Measurements from ENCODE around the gene CARD10. TPM values are rescaled to one million over a fixed set of nuclear protein-coding genes. Genes with fewer than 3 reads are reported as not detected.
A peak's percentile ranks its signal among the peaks of the same experiment; 100 is the strongest.

The CARD10 gene
- total RNA-seq, 1 donor from 2014 or later, result 2.7 TPM

DNA sequence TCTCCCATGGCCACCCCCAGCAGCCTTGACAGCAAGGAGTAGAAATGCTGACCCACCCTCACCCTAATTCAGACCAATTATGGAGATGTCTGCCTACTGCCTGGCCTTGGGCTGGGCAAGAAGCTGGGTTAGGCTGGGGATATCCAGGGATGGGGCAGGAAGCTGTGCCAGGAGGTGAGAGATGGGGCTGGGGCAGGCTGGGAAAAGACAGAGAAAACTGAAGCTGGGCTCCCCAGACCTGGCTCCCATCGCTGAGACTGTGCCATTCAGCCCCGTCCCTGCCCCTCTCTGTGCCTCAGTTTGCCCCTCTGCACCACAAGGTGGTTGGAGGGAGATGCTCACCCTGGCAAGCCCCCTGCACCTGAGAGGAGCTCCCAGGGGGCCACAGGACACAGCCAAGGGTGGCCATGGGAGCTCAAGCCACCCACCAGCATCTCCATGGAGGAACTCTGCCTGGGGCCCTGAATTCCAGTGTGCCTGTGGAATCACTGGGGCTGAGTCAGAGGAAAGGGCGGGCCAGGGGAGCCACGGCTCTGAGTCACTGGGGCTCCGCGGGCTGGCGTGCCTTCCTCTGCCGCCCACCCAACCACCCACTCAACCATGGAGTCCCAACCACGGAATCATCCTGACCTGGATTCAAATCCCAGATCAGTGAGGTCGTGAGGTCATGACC is 6.0 kb upstream of the CARD10 start:
- TF ChIP-seq, protein P1, sequence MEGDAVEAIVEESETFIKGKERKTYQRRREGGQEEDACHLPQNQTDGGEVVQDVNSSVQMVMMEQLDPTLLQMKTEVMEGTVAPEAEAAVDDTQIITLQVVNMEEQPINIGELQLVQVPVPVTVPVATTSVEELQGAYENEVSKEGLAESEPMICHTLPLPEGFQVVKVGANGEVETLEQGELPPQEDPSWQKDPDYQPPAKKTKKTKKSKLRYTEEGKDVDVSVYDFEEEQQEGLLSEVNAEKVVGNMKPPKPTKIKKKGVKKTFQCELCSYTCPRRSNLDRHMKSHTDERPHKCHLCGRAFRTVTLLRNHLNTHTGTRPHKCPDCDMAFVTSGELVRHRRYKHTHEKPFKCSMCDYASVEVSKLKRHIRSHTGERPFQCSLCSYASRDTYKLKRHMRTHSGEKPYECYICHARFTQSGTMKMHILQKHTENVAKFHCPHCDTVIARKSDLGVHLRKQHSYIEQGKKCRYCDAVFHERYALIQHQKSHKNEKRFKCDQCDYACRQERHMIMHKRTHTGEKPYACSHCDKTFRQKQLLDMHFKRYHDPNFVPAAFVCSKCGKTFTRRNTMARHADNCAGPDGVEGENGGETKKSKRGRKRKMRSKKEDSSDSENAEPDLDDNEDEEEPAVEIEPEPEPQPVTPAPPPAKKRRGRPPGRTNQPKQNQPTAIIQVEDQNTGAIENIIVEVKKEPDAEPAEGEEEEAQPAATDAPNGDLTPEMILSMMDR (IDR thresholded peaks at IDR 0.05; ENCODE audit: partially characterized antibody, unreplicated experiment), result no peak
- no peak overlapping the region for H3K4me3 Mint-ChIP-seq (ENCODE audit: unreplicated experiment)

DNA sequence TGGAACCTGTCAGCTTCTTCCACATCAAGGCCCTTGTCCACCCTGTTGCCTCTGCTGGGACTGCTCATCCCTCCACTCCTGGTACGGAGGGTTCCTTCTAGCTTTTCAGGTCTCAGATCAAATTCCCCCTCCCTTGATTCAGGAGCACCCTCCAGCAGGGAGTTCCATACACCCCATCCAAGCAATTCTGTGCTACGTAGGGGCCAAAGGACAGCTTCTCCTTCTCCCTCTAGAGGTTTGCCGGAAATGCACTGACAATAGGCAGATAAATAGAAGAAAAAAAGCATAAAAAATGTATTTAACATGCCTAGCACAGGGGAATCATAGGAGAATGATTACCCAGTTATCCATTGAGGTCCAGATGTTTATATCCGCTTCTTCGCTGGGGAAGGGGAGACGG is 3.3 kb upstream of the CARD10 start:
- Mint-ChIP-seq H3K4me3 (ENCODE audit: unreplicated experiment) (no peak overlapping the region), H3K4me1 (ENCODE audit: low read depth, unreplicated experiment) (peaks cover 2% of the 10 kb centered on the region), H3K36me3 (ENCODE audit: unreplicated experiment) (no peaks in the 10 kb centered on the region), H3K9me3 (ENCODE audit: unreplicated experiment) (peaks cover 10% of the 10 kb centered on the region), H3K27ac (ENCODE audit: unreplicated experiment) (no peak overlapping the region), H3K27me3 (ENCODE audit: unreplicated experiment) (peaks cover 17% of the 10 kb centered on the region)
- DNase-seq, result no peak
- TF ChIP-seq, protein P1 (IDR thresholded peaks at IDR 0.05; ENCODE audit: partially characterized antibody, unreplicated experiment), result no peak

More for the DNA sequence above, 6.0 kb upstream of the CARD10 start:
- H3K27ac Mint-ChIP-seq (ENCODE audit: unreplicated experiment), result no peak overlapping the region
- H3K36me3 Mint-ChIP-seq (ENCODE audit: unreplicated experiment), result no peaks in the 10 kb centered on the region
- H3K9me3 Mint-ChIP-seq (ENCODE audit: unreplicated experiment), result peaks cover 5% of the 10 kb centered on the region
- H3K27me3 Mint-ChIP-seq (ENCODE audit: unreplicated experiment), result peaks cover 7% of the 10 kb centered on the region
- DNase-seq, result no peak
- peaks cover 2% of the 10 kb centered on the region for H3K4me1 Mint-ChIP-seq (ENCODE audit: low read depth, unreplicated experiment)

DNA sequence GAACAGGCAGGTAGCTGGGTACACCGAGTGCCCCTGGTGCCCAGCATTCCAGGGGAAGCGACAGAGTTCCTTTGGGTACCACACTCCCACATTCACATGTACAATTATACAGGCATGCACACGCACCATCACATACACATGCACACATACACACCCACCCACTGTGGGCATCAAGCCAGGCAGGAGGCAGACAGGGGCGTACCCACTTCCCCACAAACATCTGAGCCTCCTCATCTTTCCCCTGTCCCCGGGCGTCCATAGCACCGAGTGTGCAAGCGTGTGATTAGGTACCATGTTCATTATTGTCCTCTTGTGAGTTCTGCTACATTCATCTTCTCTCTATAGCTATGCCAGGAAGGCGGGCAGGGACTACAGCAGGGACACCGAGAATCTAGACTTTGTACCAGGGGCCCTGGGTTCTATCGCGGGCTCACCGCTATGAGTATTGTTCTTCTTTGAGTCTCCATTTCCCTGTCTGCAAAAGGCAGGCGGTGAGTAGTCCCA is 2.1 kb upstream of the CARD10 start:
- Mint-ChIP-seq H3K9me3 (ENCODE audit: unreplicated experiment) (peaks cover 10% of the 10 kb centered on the region), H3K27ac (ENCODE audit: unreplicated experiment) (no peak overlapping the region), H3K36me3 (ENCODE audit: unreplicated experiment) (no peaks in the 10 kb centered on the region), H3K4me1 (ENCODE audit: low read depth, unreplicated experiment) (peaks cover 2% of the 10 kb centered on the region), H3K27me3 (ENCODE audit: unreplicated experiment) (peaks cover 17% of the 10 kb centered on the region), H3K4me3 (ENCODE audit: unreplicated experiment) (no peak overlapping the region)
- no peak for DNase-seq
- TF ChIP-seq, protein P1 (IDR thresholded peaks at IDR 0.05; ENCODE audit: partially characterized antibody, unreplicated experiment), result no peak

DNA sequence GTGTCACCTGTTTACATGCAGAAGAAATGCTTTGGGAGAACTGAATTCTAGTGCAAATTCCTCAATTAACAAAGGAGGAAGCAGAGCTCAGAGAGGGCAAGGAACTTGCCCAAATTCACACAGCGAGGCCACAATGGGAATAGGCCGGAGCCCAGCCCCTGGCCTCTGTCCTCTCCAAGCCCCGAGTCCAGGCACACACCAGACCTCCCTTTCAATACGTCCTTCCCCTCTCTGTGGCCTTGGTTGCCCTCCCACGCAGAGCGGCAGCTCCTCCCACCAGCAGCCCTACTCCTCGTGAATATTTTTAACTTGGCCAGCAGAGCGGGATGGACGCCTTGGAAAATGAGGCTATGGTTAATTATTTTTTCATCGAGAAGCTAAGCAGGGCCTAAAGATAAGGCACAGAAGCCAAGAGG is 1.6 kb upstream of the CARD10 start:
- no peaks in the 10 kb centered on the region for H3K36me3 Mint-ChIP-seq (ENCODE audit: unreplicated experiment)
- DNase-seq, result no peak
- H3K4me1 Mint-ChIP-seq (ENCODE audit: low read depth, unreplicated experiment), result peaks cover 2% of the 10 kb centered on the region
- TF ChIP-seq, protein P1 (IDR thresholded peaks at IDR 0.05; ENCODE audit: partially characterized antibody, unreplicated experiment), result no peak
- H3K27me3 Mint-ChIP-seq (ENCODE audit: unreplicated experiment), result peaks cover 17% of the 10 kb centered on the region
- no peak overlapping the region for H3K4me3 Mint-ChIP-seq (ENCODE audit: unreplicated experiment)
- peaks cover 10% of the 10 kb centered on the region for H3K9me3 Mint-ChIP-seq (ENCODE audit: unreplicated experiment)
- H3K27ac Mint-ChIP-seq (ENCODE audit: unreplicated experiment), result no peak overlapping the region

DNA sequence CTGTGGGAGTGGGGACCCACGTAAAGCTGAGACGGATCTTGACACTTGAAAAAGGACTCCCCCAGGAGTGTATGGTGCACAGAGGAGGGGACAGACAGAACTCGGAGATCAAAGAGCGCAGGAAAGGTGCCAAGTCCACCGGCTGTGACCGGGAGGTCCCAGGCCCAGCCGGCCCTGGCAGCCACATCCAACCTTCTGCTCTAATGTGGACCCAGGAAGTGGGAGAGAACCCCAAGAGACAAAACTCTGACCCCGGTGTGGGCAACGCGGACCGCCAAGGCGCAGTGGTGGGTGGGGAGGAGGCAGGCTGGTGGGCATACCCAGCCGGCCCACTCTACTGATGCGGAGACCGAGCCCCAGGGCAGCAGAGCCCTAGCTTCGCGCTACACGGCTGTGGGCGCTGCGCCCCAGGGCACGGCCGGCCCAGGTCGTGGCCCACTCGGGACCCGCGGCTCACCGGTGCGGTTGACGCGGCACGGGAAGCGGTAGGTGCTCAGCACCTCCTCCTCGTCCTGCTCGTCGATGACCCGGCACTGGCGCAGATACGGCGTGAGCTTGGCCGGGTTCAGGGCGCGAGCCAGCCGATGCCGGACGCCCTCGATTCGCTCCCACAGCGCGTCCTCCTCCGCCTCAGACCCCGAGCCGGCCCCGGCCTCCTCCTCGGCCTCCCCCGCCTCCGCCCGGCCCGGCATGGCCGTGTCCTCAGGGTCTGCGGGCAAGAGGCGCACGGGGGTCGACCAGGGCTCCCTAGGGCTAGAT is 527 bp downstream of the CARD10 start:
- TF ChIP-seq, protein P1 (IDR thresholded peaks at IDR 0.05; ENCODE audit: partially characterized antibody, unreplicated experiment), result no peak
- Mint-ChIP-seq H3K4me1 (ENCODE audit: low read depth, unreplicated experiment) (no peaks in the 10 kb centered on the region), H3K4me3 (ENCODE audit: unreplicated experiment) (peak overlapping the region; percentile 87), H3K36me3 (ENCODE audit: unreplicated experiment) (no peaks in the 10 kb centered on the region), H3K27me3 (ENCODE audit: unreplicated experiment) (peaks cover 17% of the 10 kb centered on the region), H3K27ac (ENCODE audit: unreplicated experiment) (no peak overlapping the region), H3K9me3 (ENCODE audit: unreplicated experiment) (peaks cover 10% of the 10 kb centered on the region)
- DNase-seq, result peak; percentile 57

Measured in glutamatergic neuron (in vitro differentiated cells).